ENCODE data around the gene DCANP1. TPM values are rescaled to one million over a fixed set of nuclear protein-coding genes. Genes with fewer than 3 reads are reported as not detected.

DCANP1 gene
- total and polyA plus RNA-seq, 4 donors = 0.09 to 0.51 (median 0.28) TPM

GRCh38 chr5:135397084-135397483 is 50.1 kb downstream of the DCANP1 start:
- no peaks in the 10 kb centered on the region for H3K9me3 ChIP-seq (ENCODE audit: control insufficient read depth in 4 of 4, insufficient read depth in 3 of 4, low read length in 3 of 4)
- H3K27ac ChIP-seq (ENCODE audit: low read depth in 1 of 2, low read length in 1 of 2) = peak overlapping the region in 1 of 2 donors; percentile 44
- ATAC-seq (ENCODE audit: insufficient read depth, low FRiP score) (no peak), DNase-seq (no peak)
- H3K9ac ChIP-seq (ENCODE audit: insufficient read depth in 1 of 2, low read length in 2 of 2) = peak overlapping the region in 1 of 2 donors; percentile 82
- no peaks in the 10 kb centered on the region for H3K27me3 ChIP-seq (ENCODE audit: control insufficient read depth in 3 of 3, insufficient read depth in 3 of 3, low read length in 2 of 3)
- 62 to 79% methylated on average over 5 of the region's 5 CpGs for WGBS, 2 donors
- peaks cover 25 to 56% (median 33%) of the 10 kb centered on the region in 5 donors for H3K4me1 ChIP-seq (ENCODE audit: control insufficient read depth in 5 of 5, insufficient read depth in 5 of 5, low read length in 5 of 5)
- no peak overlapping the region for H3K4me3 ChIP-seq
- TF ChIP-seq CTCF (IDR thresholded peaks at IDR 0.05; ENCODE audit: control extremely low read depth, extremely low read depth) = no peak
- H3K36me3 ChIP-seq (ENCODE audit: control insufficient read depth in 4 of 4, insufficient read depth in 4 of 4, low read length in 4 of 4) = peaks cover 0 to 3% (median 1%) of the 10 kb centered on the region in 4 donors

DNA sequence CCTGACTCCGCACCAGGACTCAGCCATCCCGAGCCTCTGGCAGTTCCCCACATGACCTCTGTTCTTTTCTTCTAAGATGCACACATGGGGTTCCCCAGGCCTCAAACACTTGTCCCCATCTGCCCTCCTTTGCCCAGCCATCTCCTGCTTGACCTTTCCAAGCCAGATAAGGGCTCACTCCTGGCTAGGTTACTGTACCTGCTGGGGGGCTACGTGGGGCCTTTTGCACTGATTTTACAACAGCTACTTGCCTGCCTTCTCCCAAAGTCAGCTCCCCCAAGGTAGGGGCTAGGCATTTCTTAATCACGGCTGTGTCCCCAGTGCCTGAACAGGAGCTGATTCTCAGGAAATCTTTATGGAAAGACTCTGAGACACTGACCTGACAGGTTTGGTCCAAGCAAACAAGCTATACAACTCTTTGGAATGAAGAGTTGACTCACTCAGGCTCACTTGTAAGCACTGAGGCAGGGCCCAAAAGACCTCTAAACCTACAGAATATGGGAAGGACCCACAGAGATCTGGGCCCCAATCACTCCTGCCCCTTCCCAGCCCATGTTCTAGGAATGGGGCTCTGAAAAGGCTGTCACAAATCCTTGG is 50.6 kb downstream of the DCANP1 start:
- no peaks in the 10 kb centered on the region for H3K27me3 ChIP-seq (ENCODE audit: control insufficient read depth in 3 of 3, insufficient read depth in 3 of 3, low read length in 2 of 3)
- no peak for TF ChIP-seq CTCF (IDR thresholded peaks at IDR 0.05; ENCODE audit: control extremely low read depth, extremely low read depth)
- H3K4me1 ChIP-seq (ENCODE audit: control insufficient read depth in 5 of 5, insufficient read depth in 5 of 5, low read length in 5 of 5) = peaks cover 30 to 56% (median 34%) of the 10 kb centered on the region in 5 donors
- DNase-seq = no peak
- no peaks in the 10 kb centered on the region for H3K9me3 ChIP-seq (ENCODE audit: control insufficient read depth in 4 of 4, insufficient read depth in 3 of 4, low read length in 3 of 4)
- no peak for ATAC-seq (ENCODE audit: insufficient read depth, low FRiP score)
- 52 to 72% methylated on average over 4 of the region's 4 CpGs for whole genome bisulfite sequencing, 2 donors
- H3K27ac ChIP-seq (ENCODE audit: low read depth in 1 of 2, low read length in 1 of 2) = peak overlapping the region; percentile 25 to 44
- H3K36me3 ChIP-seq (ENCODE audit: control insufficient read depth in 4 of 4, insufficient read depth in 4 of 4, low read length in 4 of 4) = peaks cover 0 to 8% (median 2%) of the 10 kb centered on the region in 4 donors
- H3K4me3 ChIP-seq = no peak overlapping the region
- no peak overlapping the region for H3K9ac ChIP-seq (ENCODE audit: insufficient read depth in 1 of 2, low read length in 2 of 2)

GRCh38 chr5:135395866-135396265 is 51.3 kb downstream of the DCANP1 start:
- H3K4me1 ChIP-seq (ENCODE audit: control insufficient read depth in 5 of 5, insufficient read depth in 5 of 5, low read length in 5 of 5) = peaks cover 29 to 54% (median 36%) of the 10 kb centered on the region in 5 donors
- DNase-seq = no peak
- no peak for TF ChIP-seq CTCF (IDR thresholded peaks at IDR 0.05; ENCODE audit: control extremely low read depth, extremely low read depth)
- H3K27me3 ChIP-seq (ENCODE audit: control insufficient read depth in 3 of 3, insufficient read depth in 3 of 3, low read length in 2 of 3) = no peaks in the 10 kb centered on the region
- H3K27ac ChIP-seq (ENCODE audit: low read depth in 1 of 2, low read length in 1 of 2) = peak overlapping the region in 1 of 2 donors; percentile 25
- H3K36me3 ChIP-seq (ENCODE audit: control insufficient read depth in 4 of 4, insufficient read depth in 4 of 4, low read length in 4 of 4) = peaks cover 0 to 9% (median 2%) of the 10 kb centered on the region in 4 donors
- no peaks in the 10 kb centered on the region for H3K9me3 ChIP-seq (ENCODE audit: control insufficient read depth in 4 of 4, insufficient read depth in 3 of 4, low read length in 3 of 4)
- H3K9ac ChIP-seq (ENCODE audit: insufficient read depth in 1 of 2, low read length in 2 of 2) = no peak overlapping the region
- H3K4me3 ChIP-seq = no peak overlapping the region
- 31 to 56% methylated on average over 4 of the region's 4 CpGs for WGBS, 2 donors
- ATAC-seq (ENCODE audit: insufficient read depth, low FRiP score) = no peak

Measured in lung (tissue), 12 donors.